HS-27A (cell line): ENCODE data around the gene NEUROG1.

Experiments
- DNase-seq: peaks from one replicate; pipeline ENCODE4 v3.0.0-alpha.2; 2012; ENCODE audit warnings: low read depth, missing footprints

Gene NEUROG1

GRCh38 chr5:135493406-135494180 lies 42.2 kb downstream of the NEUROG1 start:
- peak; percentile 36 for DNase-seq

GRCh38 chr5:135492319-135492626 lies 43.5 kb downstream of the NEUROG1 start:
- DNase-seq, result no peak

GRCh38 chr5:135491552-135492318 lies 44.0 kb downstream of the NEUROG1 start:
- no peak for DNase-seq

GRCh38 chr5:135491038-135491551 lies 44.7 kb downstream of the NEUROG1 start:
- no peak for DNase-seq

GRCh38 chr5:135490245-135491037 lies 45.3 kb downstream of the NEUROG1 start:
- no peak for DNase-seq

- DNase-seq, result no peak
Measured at GRCh38 chr5:135489466-135490244, 46.1 kb downstream of the NEUROG1 start.

- peak; percentile 40 for DNase-seq
Measured at GRCh38 chr5:135488727-135489465, 46.9 kb downstream of the NEUROG1 start.

GRCh38 chr5:135487839-135488514 lies 47.8 kb downstream of the NEUROG1 start:
- DNase-seq, result no peak

- DNase-seq, result no peak
Measured at GRCh38 chr5:135487037-135487395, 48.7 kb downstream of the NEUROG1 start.

- no peak for DNase-seq
Measured at GRCh38 chr5:135486131-135487036, 49.4 kb downstream of the NEUROG1 start.

- no peak for DNase-seq
Measured at GRCh38 chr5:135484674-135485086, 51.1 kb downstream of the NEUROG1 start.
